ENCODE data around the gene AP1AR.

Gene AP1AR

DNA sequence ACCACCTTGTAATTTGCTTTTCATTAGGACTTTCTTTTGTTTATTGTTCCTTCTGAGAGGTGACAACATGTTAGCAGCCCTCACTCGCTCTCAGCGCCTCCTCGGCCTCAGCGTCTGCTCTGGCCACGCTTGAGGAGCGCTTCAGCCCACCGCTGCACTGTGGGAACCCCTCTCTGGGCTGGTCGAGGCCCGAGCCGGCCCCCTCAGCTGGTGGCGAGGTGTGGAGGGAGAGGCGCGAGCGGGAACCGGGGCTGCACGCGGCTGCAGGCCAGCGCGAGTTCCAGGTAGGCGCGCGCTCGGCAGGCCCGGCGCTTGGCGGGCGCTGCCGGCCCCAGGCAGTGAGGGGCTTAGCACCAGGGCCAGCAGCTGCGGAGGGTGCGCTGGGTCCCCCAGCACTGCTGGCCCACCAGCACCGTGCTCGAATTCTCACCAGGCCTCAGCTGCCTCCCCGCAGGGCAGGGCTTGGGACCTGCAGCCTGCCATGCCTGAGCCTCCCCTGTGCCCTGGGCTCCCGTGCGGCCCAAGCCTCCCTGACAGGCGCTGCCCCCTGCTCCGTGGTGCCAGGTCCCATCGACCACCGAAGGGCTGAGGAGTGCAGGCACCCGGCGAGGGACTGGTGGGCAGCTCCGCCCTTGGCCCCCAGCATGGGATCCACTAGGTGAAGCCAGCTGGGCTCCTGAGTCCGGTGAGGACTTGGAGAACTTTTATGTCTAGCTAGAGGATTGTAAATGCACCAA lies 9.2 kb upstream of the AP1AR start:
- no peak for DNase-seq

DNA sequence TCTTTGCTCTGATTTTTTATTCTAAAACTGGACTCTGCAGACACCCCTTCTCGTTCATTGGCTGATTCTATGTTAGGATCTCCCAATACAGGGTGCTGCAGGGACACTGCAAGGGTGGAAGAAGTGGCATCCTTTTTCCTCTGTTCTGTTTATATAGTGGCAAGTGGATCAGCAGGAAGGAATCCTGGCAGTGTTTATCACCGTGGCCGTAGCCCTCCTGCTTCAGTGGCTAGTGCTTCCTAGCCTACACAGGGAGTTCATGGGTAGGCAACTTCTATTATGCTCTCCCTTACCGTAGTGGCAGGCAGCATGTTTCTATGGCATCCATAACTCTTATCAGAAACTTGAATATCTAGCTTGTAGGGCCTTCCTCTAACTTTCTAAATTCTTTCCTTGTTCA lies 6.4 kb upstream of the AP1AR start:
- no peak for DNase-seq

DNA sequence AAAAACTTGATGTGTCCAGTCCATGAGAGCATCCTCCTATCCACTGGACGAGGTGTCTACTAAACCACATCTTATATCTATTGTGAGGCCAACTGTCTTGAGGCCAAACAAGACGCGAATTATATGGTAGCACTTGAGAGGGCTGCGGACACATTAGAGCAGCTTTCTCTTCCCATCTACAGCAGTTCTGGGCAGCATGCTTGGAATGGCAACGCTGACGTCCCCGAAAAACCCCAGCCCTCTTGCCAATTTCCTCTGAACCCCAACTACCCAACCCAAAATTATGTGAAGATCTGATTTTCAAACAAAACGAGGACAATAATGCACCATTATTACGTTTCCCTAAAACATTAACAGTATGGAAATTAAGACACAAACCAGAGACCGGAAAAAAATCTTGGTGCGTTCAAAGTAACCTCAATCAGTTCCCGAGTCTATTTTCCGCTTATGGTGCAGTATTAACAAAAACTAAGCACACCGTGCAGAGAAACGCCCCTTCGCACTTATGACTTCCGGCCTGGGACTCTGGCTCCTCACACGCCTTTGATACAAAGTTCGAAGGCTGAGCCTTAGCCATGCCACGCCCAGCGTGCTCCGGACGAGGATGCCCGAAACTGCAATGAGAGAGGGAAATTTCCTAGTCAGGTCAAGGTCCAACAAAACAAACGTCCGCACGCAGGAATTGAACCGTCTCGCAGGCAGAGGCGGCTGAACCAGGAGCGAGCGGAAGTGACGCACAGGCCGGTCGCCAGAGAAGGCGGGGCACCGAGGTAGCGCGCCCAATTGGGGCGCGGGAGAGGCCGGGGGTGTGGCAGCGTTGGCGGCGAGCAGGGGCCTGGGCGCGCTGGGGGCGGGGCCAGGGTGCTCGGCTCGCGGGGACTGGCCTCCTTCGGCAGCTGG lies 458 bp upstream of the AP1AR start:
- peak; percentile 98 for DNase-seq

DNA sequence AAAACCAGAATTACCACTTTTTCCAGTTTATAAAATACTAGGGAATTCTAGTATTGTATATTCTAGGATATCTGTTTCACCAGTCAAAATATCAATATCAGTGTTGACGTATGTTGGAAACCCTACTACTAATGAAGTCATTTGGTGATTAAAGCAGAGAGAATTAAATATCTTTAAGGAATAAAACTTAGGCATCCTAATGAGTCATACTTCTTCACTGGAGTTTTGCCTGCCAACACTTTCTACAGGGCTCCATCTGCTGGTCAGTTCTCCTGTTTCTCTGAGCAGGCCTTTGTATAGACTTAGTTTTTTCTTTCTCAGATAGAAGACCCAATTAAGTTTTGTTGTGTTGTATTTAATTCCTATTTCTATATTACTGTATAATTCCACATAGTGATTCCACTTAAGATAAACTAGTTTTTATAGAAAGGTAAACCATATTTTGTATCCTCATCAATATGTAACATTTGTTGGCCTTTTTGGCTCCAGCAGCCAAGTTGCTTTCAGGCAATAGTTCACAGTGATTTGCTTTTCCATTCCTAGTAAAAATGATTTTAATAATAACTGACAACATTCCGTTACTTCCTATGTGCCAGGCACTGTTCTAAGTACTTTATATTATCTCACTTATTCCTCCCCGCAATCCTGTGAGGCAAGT lies 3.5 kb downstream of the AP1AR start:
- DNase-seq, result no peak

DNA sequence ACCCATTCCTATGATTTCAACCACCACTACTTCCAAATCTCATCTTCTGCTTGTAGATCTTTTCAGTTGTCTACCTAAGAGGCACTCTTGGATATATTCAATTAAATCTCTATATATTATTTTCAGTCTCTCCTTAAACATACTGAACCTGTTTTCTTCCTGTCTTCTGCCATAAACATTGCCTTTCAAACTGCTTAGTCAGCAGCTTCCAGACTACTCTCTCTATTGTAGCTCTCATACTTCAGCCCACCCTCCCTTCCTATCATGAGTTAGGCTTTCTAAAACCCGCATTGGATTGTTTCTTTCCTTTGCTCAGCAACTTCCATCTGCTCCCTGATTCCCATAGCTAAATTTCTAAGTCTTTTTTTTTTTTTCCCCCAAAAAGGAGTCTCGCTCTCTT lies 4.5 kb downstream of the AP1AR start:
- no peak for DNase-seq

DNA sequence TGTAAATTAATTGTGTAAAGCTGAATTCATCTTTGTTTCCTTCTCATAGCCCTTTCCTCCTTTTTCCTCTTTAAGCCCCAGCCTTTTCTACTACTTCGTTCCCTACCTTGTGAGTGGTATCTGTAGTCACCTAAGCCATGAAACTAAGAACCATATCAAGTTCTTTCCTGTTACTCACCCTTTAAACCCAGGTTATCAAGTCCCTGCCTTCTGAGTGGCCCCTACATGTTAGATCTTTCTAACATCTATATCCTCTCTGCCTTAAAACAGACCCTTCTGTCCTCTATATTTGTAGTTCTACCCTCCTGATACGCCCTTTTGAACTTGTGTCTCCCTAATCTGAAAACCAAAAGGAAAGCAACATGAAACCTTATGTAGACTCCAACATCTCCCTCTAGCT lies 7.2 kb downstream of the AP1AR start:
- no peak for DNase-seq

DNA sequence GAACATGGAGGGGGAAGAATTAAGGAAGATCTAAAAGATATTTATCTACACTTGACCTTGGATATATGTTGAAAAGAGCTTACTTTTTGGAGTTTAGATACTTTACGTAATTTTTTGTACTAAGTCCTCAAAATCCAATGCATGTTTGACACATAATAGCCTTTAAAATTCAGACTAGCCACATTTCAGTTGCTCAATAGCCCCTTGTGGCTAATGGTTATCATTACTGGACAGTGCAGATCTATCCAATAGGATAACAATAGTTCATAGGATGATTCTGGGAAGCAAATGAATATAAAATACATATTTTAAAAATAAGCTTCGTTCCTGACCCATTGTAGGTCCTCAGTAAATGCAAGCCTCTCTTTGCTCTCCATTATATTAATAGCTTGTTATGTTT lies 13.8 kb downstream of the AP1AR start:
- DNase-seq, result no peak

DNA sequence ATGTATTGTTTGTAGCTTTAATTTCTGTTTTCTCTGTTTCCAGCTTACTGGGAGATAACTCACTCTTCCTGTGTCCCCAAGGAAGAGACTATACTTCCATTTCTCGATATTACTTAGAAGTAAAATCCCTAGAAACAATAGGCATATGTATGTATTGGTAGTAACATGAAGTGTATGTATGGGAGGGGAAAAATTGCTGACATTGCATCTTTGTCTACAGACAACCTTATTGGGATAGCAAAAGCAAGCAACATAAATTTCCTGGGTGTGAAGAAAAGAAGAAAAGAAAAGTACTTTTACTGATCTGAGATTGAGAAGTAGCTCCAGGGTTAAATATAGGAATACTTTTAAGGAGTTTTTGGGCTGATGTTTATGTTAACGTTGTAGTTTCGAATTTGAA lies 15.4 kb downstream of the AP1AR start:
- no peak for DNase-seq

DNA sequence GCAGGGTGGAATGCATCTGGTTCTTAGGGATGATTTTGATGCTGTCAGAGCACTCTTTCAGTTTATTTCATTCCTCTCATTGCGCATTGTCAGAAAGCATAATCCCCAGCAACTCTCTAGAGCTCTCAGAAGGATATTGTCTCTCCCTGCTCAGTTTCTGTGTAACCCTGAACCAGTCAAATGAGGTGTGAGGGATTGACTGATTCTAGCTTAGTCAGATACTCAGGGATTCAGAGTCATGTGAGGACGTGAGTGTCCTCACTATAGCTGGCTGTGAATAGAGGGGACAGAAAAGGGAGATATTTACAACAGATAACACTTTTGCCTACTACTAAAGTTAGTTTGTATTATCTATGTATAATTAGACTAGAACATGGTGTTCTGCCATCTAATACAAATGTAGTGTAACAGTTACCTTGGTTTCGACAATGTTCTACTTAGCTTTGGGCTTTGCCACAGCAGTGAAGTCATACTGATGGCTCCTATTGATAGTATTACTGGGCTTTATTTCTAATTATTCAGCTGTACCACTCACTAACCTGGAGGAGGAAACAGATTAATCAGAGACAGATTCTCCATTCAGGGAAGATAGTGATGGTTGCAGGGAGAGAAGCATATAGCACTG lies 19.5 kb downstream of the AP1AR start:
- DNase-seq, result no peak

DNA sequence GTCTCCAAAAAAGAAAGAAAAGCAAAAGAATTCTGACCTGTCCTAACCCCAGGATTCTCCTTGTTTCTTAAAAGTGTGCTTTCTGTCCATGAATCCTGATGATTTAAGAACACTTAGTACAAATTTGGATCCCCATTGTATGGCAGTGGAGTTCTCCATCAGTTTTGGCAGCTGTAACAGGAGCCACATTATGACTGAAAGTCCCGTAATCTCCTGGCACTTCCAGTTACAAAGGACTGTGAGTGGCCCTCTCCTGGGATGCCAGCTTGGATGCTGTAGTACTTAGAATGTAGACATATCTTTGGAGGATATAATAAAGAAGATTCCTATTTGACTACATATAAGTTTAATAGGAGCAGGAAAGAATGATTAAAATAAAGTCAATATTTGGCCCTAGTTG lies 20.6 kb downstream of the AP1AR start:
- DNase-seq, result no peak

DNA sequence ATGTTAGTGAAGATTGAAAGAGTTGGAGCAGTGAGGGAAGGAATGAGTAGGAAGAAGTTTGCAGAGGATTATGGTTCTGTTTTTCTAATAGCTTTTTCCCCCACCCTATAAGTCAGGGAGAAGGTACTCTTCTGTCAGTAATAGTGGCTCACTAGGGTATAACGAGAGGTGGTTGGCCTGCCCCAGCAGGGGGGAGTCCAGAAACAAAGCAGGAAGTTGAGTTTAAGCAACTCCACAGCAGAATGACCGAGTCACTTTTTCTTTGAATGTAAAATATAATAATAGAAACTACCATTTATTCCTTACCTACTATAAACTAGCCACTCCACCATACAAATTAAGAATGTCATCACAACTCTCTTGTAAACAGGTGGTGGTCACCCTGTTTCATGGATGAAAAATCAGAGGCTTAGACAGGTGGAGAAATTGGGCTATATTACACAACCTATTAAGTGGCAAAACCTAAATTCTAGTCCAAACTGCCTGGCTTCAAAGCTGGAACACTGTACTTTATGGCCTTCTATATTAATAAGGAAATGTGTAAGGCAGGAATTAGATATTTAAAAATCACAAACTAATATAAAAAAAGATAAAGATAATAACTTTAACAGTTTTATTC lies 21.9 kb downstream of the AP1AR start:
- no peak for DNase-seq

DNA sequence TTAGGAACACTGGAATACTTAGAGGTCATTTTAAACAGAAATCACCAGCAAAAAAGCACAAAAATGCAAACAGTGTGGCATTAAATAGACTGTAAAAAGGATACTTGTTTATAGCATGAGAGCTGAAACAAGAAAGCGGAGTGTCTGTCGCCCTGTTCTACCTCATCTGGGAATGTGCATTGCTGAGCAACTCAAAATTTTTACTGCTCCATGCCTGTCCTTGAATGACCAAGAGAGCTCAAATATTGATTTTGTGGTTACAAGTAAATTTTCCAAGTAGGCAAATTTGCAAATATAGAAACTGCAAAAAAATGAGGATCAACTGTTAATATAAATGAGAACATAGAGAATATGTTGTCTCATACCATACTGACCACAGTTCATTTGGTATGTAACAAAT lies 25.5 kb downstream of the AP1AR start:
- DNase-seq, result no peak

DNA sequence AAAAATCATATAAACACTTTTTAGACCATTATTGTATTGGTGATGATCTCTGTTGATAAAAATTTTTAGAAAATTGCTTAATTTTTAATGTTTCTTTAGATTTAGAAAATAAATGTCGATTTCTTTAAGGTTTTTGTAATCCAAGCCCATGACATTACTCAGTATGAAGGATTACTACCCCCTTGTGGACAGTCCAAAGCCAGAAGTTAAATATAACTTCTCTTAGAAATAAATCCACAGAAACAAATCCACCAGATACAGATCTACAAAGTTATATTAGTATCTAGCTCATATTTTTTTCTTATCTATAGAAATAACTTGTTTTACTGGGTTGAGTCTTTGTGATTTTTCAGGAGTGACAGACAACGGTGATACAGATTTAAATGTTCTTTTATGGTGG lies 35.2 kb downstream of the AP1AR start:
- no peak for DNase-seq

DNA sequence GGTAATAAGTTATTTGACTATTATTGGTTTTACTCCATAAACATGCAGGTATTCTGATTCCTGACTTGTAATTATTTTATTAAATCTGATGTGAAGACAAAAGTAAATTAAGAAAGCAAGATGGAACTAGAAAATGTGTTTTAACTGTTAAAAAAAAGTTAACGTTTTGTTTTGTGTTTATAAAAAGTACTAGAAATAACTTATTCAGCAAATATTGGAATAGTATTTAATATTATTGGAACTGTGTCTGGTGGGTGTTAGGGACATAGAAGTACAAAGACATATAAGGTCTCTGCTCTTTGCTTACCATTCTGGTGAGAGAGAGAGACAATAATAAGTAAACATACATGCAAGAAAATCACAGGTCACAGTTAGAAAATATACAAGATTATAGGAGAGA lies 38.5 kb downstream of the AP1AR start:
- no peak for DNase-seq

DNA sequence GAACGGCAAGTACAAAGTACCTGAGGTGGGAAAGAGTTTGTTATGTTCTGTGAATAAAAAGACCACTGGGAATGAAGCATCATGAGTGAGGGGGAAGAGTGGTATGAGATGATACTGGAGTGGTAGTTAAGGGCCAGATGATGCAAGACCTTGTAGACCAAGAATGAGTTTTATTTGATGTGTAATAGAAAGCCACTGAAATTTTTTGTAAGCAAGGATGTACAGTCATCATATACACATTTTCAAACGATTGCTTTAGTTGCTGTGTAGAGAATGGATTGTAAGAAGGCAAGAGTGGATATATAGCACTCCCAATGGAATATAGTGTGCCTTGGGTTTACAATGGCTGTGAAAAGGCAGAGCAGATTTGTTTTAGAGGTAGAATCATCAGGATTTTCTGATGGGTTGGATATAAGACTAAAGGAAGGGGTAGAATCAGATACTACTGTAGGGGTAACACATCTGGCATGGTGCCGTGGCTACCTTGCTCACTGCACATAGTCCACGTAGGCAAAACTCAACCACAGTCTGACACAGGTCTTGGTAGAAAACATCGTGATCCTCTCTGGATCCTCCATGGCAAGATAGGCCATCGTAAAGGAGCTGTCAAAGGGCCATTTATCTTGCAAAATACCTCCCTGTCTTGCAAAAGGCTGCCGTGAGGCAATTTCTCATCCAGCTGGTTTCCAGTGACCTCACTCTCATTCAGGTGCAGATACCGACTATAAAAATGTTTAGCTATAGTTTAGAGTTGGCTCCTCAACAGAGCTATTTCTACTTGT lies 39.2 kb downstream of the AP1AR start:
- DNase-seq, result no peak

DNA sequence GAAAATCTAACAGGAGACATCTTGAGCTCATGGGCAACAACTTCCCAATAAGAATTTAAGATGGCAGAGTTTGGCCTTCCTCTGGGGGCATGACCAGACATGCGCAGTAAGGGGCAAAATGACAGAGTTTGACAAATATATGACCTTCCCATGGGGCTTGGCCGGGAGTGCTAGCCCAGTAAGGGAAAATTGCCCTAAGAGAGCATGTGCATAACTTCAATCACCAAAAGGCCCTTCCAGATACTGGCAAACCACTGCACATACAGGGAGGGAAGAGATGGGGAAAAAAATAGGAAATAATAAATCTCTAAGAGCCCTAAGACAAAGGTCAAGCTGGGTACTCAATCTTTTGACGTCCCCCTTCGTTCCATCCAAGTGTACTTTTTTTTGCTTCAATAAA lies 40.7 kb downstream of the AP1AR start:
- DNase-seq, result no peak

DNA sequence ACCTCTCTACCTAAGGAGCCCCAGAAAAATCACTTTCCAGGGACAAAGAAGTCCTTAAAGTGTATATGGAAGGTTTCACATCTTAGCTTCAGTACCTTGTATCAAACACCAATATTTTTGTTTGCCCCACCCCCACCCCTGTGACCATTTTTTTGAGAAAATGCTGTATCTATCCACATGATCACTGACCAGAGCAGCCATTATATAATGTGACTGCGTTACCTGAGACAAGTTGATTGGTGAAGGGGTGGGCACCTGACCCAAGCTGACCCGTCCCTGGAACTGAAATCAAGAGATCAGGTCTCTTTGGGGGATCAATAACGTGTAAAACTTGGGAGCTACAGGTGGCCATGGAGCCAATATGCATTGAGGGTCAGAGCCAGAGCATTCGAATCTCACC lies 43.4 kb downstream of the AP1AR start:
- DNase-seq, result no peak

DNA sequence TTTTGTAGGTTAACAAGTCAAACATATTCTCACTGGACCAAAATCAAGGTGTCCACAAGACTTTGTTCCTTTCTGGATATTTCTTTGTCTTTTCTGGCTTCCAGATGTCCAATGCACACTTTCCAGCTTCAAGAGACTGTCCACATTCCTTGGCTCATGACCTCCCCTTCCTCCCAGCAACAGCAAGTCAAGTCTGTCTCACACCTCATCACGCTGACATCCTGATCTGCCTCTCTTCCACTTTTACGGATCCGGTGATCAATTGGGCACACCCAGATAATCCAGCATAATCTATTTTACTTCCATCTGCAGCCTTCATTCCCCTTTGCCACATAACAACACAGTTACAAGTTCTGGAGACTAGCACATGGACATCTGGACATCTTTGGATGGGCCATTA lies 44.5 kb downstream of the AP1AR start:
- no peak for DNase-seq

DNA sequence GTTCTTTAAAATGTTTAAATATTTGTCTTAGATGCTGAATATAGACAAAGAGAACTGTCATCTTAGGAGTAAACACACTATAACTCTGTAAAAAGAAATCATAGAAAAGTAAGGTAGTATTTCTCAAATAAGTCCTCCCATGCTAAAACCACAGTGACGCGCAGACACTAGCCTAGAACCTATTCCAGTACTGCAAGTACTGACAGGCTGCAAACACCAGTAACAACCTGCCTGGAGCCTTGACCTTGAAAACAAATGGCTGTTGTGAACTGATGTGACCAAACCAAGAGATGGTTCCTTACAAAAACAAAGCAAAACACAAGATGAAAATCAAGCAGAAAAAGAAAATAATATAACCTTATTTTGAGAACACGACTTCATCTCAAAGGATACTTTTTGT lies 45.6 kb downstream of the AP1AR start:
- DNase-seq, result no peak

DNA sequence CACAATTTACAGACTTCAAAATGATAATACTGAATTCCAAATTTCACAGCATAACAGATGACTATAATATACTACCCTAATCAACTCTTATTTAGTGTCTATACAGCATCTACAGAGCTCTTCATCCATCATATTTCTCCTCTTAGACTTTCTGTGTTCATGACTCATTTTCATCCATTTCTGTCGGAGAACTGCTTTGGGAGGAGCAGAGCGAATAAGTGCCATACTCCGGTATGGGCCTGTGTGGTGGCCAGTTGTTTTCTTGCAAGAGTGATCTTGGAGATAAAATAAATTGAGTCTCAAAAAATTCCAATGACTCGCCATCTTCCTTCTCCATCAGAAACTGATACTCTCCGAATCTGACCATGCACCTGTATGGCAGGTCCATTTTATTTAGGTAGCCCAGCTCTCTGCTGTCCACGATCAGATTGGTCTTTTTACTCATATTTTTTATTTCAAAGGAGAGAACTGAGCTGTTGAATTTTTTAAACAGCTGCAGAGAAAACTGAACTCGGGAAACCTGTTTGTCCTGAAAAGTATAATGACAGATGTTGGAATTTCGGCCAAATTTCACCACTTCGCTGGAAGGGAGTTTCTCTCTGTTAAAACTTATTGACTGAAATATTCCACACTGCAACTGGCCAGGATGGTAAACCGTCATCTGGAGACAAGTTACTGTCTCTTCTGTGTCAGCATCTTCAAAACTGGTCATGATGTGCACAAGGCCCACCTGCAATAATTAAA lies 46.3 kb downstream of the AP1AR start:
- no peak for DNase-seq
